Measurements from ENCODE around the gene CSGALNACT2. TPM values are rescaled to one million over a fixed set of nuclear protein-coding genes. Genes with fewer than 3 reads are reported as not detected.

Gene CSGALNACT2
- total and polyA plus RNA-seq, 7 donors, result 3.2 to 37.1 (median 25.0) TPM

DNA sequence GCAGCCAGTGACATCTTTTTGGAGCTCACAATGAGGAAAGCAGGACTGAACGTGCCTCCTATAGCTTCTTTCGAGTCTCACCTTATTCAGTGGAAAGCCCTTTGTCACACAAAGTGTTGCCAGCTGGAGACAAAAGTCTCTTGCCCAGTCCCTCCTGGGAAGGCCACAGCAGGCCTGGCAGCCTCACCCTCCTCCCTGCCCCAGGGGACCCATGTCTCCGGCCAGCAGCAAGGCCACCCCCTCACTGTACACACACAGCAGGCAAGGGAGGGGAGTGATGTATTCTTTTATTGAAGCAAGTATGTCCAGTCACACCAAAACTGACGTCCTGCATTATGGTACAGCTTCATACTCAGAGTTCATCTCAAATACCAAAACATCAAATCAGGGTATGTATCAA lies 56.0 kb downstream of the CSGALNACT2 start:
- Histone ChIP-seq H3K9me3 (no peaks in the 10 kb centered on the region), H3K27me3 (no peaks in the 10 kb centered on the region), H3K4me3 (no peak overlapping the region), H3K36me3 (no peaks in the 10 kb centered on the region), H3K4me1 (peaks cover 0 to 15% (median 9%) of the 10 kb centered on the region in 4 donors), H3K27ac (no peak overlapping the region)
- no peak for DNase-seq
- intact Hi-C loops (cut with DNase I), result no loop called here
- TF ChIP-seq POLR2AphosphoS5 (IDR thresholded peaks at IDR 0.05), result no peak
- TF ChIP-seq POLR2A (IDR thresholded peaks at IDR 0.05), result no peak
- no peak for TF ChIP-seq EP300 (IDR thresholded peaks at IDR 0.05)
- TF ChIP-seq, protein P1, sequence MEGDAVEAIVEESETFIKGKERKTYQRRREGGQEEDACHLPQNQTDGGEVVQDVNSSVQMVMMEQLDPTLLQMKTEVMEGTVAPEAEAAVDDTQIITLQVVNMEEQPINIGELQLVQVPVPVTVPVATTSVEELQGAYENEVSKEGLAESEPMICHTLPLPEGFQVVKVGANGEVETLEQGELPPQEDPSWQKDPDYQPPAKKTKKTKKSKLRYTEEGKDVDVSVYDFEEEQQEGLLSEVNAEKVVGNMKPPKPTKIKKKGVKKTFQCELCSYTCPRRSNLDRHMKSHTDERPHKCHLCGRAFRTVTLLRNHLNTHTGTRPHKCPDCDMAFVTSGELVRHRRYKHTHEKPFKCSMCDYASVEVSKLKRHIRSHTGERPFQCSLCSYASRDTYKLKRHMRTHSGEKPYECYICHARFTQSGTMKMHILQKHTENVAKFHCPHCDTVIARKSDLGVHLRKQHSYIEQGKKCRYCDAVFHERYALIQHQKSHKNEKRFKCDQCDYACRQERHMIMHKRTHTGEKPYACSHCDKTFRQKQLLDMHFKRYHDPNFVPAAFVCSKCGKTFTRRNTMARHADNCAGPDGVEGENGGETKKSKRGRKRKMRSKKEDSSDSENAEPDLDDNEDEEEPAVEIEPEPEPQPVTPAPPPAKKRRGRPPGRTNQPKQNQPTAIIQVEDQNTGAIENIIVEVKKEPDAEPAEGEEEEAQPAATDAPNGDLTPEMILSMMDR (IDR thresholded peaks at IDR 0.05), result no peak
- WGBS, 2 donors, result 68 to 86% methylated on average over 4 of the region's 4 CpGs

DNA sequence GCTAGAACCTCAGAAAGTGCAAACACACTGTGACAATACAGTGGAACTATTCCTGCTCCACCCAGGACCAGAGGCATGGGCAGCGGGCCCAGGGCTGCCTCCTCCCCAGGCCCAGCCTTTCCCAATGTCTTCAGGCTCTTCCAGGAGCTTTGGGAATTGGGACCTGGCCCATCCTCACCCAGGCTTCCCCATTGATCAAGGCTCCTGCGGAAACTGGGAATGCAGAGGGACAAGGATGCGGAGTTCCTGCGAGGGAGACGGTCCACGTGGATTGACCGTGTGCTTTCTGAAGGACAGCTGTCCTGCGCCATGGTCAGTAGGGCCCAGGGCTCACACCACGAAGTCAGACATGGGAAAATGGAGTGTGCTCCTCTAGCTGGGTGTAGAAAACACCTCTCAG lies 56.6 kb downstream of the CSGALNACT2 start:
- DNase-seq, result no peak
- 87 to 94% methylated on average over 9 of the region's 9 CpGs for WGBS, 2 donors
- Histone ChIP-seq H3K4me1 (peaks cover 0 to 15% (median 9%) of the 10 kb centered on the region in 4 donors), H3K27ac (no peak overlapping the region), H3K4me3 (no peak overlapping the region), H3K36me3 (no peaks in the 10 kb centered on the region), H3K9me3 (no peaks in the 10 kb centered on the region), H3K27me3 (no peaks in the 10 kb centered on the region)
- TF ChIP-seq POLR2A (IDR thresholded peaks at IDR 0.05), result no peak
- TF ChIP-seq, protein P1 (IDR thresholded peaks at IDR 0.05), result no peak
- no peak for TF ChIP-seq POLR2AphosphoS5 (IDR thresholded peaks at IDR 0.05)
- TF ChIP-seq EP300 (IDR thresholded peaks at IDR 0.05), result no peak
- intact Hi-C loops (cut with DNase I), result no loop called here

DNA sequence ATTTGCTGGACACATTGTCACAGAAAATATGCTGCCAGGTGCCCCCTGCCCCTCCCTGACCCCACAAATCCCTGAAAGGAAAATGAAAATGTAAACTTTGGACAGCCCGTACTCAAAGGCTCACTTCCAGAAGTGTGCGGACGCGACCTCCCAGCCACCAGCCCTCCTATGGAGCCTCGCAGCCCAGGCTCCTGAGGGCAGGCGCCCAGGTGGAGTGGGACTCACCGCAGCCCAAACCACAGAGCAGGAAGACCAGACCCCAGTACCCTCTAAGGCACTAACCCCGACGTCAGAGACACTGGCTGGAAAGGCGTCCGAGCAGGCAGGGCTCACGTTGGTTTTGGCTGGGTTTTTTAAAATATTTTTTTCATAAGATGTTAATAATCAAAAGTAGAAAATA lies 57.3 kb downstream of the CSGALNACT2 start:
- no peaks in the 10 kb centered on the region for H3K27me3 ChIP-seq
- WGBS, 2 donors, result 86 to 90% methylated on average over 12 of the region's 12 CpGs
- TF ChIP-seq POLR2A (IDR thresholded peaks at IDR 0.05) (no peak), EP300 (IDR thresholded peaks at IDR 0.05) (no peak), POLR2AphosphoS5 (IDR thresholded peaks at IDR 0.05) (no peak)
- TF ChIP-seq, protein P1 (IDR thresholded peaks at IDR 0.05), result no peak
- no peak overlapping the region for H3K27ac ChIP-seq
- H3K9me3 ChIP-seq, result no peaks in the 10 kb centered on the region
- peaks cover 0 to 15% (median 5%) of the 10 kb centered on the region in 4 donors for H3K4me1 ChIP-seq
- no peak overlapping the region for H3K4me3 ChIP-seq
- H3K36me3 ChIP-seq, result no peaks in the 10 kb centered on the region
- intact Hi-C loops (cut with DNase I), result no loop called here
- no peak for DNase-seq

DNA sequence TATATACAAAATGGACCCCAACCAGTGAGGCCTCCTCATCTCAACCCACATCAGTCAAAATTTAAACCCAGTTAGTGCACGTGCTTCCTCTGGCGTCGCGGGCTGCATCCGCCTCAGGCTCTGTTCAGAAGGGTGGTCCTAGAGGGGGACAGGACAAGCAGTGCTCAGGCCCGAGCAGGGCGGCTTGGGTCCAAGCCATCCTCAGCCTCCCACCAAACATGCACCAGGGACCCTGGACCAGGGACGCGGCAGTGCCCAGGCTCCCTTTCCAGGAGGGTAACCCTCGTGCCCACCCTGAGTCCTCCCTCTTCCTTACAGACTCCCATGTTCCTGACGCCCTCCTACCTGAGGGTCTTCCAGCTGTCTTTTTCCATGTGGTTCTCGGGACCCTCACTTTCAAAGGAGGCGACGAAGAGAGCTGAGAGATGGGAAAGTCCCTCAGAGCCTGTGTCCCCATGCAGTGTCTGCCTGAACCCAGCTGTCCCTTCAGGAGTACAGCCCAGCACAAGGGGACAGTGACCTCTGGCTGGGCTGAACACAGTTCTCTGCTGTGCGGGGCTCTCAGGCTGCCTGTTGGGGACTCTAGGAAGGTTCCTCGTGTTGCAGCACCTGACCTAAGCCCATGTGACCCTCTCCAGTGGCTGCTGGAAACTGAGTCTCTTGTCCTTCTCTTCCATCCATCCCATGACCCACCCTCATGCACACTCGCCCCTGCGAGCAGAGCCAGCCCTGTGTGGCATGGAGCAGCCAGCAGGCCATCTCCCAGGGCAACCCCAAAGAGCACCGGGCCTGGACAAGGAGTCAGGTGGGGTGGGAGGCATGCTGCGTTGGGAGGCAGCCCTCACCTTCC lies 58.1 kb downstream of the CSGALNACT2 start:
- Histone ChIP-seq H3K4me1 (peaks cover 0 to 9% (median 0%) of the 10 kb centered on the region in 4 donors), H3K9me3 (no peaks in the 10 kb centered on the region), H3K27ac (no peak overlapping the region), H3K36me3 (no peaks in the 10 kb centered on the region), H3K4me3 (no peak overlapping the region), H3K27me3 (peaks cover 0 to 5% (median 4%) of the 10 kb centered on the region in 3 donors)
- no peak for TF ChIP-seq EP300 (IDR thresholded peaks at IDR 0.05)
- intact Hi-C loops (cut with DNase I), result no loop called here
- DNase-seq, result no peak
- WGBS, 2 donors, result 93 to 95% methylated on average over 20 of the region's 20 CpGs

DNA sequence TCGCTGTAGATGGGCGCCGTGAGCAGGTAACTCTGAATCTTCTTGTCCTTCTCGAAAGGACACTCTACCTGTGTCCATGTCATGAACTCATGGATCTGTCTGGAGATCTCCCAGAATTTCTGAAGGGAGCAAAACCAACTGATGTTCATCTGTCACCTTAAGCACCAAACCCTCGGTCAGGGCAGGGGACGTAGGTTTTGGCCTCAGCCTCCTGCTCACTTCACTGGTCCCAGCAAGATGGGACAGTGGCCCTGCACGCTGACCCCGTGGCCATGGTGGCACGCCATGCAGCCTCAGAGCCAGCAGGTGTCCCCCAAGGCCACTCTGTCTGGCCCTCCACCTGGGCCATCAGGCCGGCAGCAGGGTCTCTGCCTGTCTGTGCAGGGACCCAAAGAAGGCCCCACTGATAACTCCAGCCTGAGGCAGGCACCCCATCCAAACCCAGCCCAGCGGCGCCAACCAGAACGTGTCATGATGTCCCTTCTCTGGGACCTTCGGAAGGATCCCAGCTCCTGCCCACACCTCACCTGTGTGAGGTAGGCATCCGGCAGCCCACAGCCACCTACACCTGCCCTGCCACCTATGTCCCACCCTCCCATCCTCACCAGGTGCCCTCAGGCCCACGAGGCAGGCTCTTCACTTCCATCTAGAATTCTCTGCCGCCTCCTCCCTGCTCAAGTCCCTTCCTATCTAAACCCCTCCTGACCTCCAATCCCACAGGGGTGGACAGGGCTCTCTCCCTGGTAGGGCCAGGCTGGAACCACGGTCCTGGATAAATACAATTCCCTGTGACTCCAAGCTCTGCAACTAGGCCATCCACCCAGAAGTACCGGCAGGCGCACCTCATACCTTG lies 59.0 kb downstream of the CSGALNACT2 start:
- 95% methylated on average over 20 of the region's 20 CpGs for WGBS, 2 donors
- no peak for DNase-seq
- Histone ChIP-seq H3K4me1 (peaks cover 0 to 8% (median 5%) of the 10 kb centered on the region in 4 donors), H3K27me3 (peaks cover 0 to 13% (median 10%) of the 10 kb centered on the region in 3 donors), H3K36me3 (no peaks in the 10 kb centered on the region), H3K9me3 (no peaks in the 10 kb centered on the region), H3K27ac (no peak overlapping the region), H3K4me3 (no peak overlapping the region)
- TF ChIP-seq EP300 (IDR thresholded peaks at IDR 0.05) (no peak), POLR2AphosphoS5 (IDR thresholded peaks at IDR 0.05) (no peak), POLR2A (IDR thresholded peaks at IDR 0.05) (no peak)
- TF ChIP-seq, protein P1 (IDR thresholded peaks at IDR 0.05), result no peak
- intact Hi-C loops (cut with DNase I), result no loop called here
